Stimulated activated memory B cell treated with anti-CD40 and anti-IgM and Interleukin-4, amounts not matched to agents 10 μg/mL and 1 μg/mL and 100 μg/mL, for 72 hours (primary cell): ENCODE measurements around the gene UBALD2.
A peak's percentile ranks its signal among the peaks of the same experiment; 100 is the strongest.

Source experiments
- ATAC-seq: fragments of 150-1000 bp; cut with Tn5 transposase; 2 replicates; pipeline ENCODE4 v1.10.0; 2021
- H3K27ac Mint-ChIP-seq: one replicate; pipeline ENCODE4 v1.8.0; 2022; ENCODE audit warnings: mild to moderate bottlenecking, mixed read lengths
- H3K27me3 Mint-ChIP-seq: one replicate; pipeline ENCODE4 v1.8.0; 2022; ENCODE audit warnings: mixed read lengths
- H3K36me3 Mint-ChIP-seq: one replicate; pipeline ENCODE4 v1.8.0; 2022; ENCODE audit warnings: mixed read lengths
- H3K4me1 Mint-ChIP-seq: one replicate; pipeline ENCODE4 v1.8.0; 2022; ENCODE audit warnings: mixed read lengths
- H3K4me3 Mint-ChIP-seq: one replicate; pipeline ENCODE4 v1.8.0; 2022; ENCODE audit warnings: mild to moderate bottlenecking, moderate library complexity, mixed read lengths
- H3K9me3 Mint-ChIP-seq: one replicate; pipeline ENCODE4 v1.8.0; 2022; ENCODE audit warnings: mixed read lengths

Gene UBALD2

GRCh38 chr17:76307299-76307965 is 42.3 kb downstream of the UBALD2 start:
- H3K27ac Mint-ChIP-seq, result no peak overlapping the region
- peaks cover 20% of the 10 kb centered on the region for H3K36me3 Mint-ChIP-seq
- H3K4me3 Mint-ChIP-seq, result no peak overlapping the region
- no peak for ATAC-seq
- H3K4me1 Mint-ChIP-seq, result no peaks in the 10 kb centered on the region
- no peaks in the 10 kb centered on the region for H3K27me3 Mint-ChIP-seq
- no peaks in the 10 kb centered on the region for H3K9me3 Mint-ChIP-seq

- Mint-ChIP-seq H3K27me3 (no peaks in the 10 kb centered on the region), H3K4me3 (no peak within 1 kb of the TSS), H3K9me3 (no peaks in the 10 kb centered on the region), H3K4me1 (no peaks in the 10 kb centered on the region), H3K27ac (no peak within 1 kb of the TSS), H3K36me3 (peaks cover 23% of the 10 kb centered on the region)
- peak; percentile 39 for ATAC-seq
Measured at GRCh38 chr17:76307966-76308338, 42.8 kb downstream of the UBALD2 start, which contains the start of gene QRICH2. Gene QRICH2, minus strand, starts transcription at chr17:76308276. Its CDS starts 278 bp downstream, at chr17:76307998.

GRCh38 chr17:76309461-76309860 is 44.3 kb downstream of the UBALD2 start:
- Mint-ChIP-seq H3K4me1 (no peaks in the 10 kb centered on the region), H3K4me3 (no peak overlapping the region), H3K9me3 (no peaks in the 10 kb centered on the region), H3K36me3 (peaks cover 25% of the 10 kb centered on the region), H3K27me3 (no peaks in the 10 kb centered on the region), H3K27ac (no peak overlapping the region)
- no peak for ATAC-seq

GRCh38 chr17:76312735-76313134 is 47.6 kb downstream of the UBALD2 start:
- Mint-ChIP-seq H3K27me3 (no peaks in the 10 kb centered on the region), H3K27ac (no peak overlapping the region), H3K36me3 (peaks cover 37% of the 10 kb centered on the region), H3K9me3 (no peaks in the 10 kb centered on the region), H3K4me1 (no peaks in the 10 kb centered on the region), H3K4me3 (no peak overlapping the region)
- no peak for ATAC-seq

GRCh38 chr17:76314392-76315227 is 49.5 kb downstream of the UBALD2 start:
- no peak for ATAC-seq
- Mint-ChIP-seq H3K27me3 (no peaks in the 10 kb centered on the region), H3K4me1 (no peaks in the 10 kb centered on the region), H3K27ac (no peak overlapping the region), H3K9me3 (no peaks in the 10 kb centered on the region), H3K4me3 (no peak overlapping the region), H3K36me3 (peaks cover 25% of the 10 kb centered on the region)

- H3K36me3 Mint-ChIP-seq, result peaks cover 25% of the 10 kb centered on the region
Measured at GRCh38 chr17:76317535-76317934, 52.4 kb downstream of the UBALD2 start.

GRCh38 chr17:76318586-76318985 is 53.4 kb downstream of the UBALD2 start:
- Mint-ChIP-seq H3K27ac (no peak overlapping the region), H3K4me1 (no peaks in the 10 kb centered on the region), H3K4me3 (no peak overlapping the region), H3K9me3 (no peaks in the 10 kb centered on the region), H3K27me3 (no peaks in the 10 kb centered on the region), H3K36me3 (peaks cover 26% of the 10 kb centered on the region)
- no peak for ATAC-seq

More at GRCh38 chr17:76317535-76317934, 52.4 kb downstream of the UBALD2 start:
- Mint-ChIP-seq H3K4me1 (no peaks in the 10 kb centered on the region), H3K9me3 (no peaks in the 10 kb centered on the region), H3K4me3 (no peak overlapping the region), H3K27ac (no peak overlapping the region), H3K27me3 (no peaks in the 10 kb centered on the region)
- ATAC-seq, result no peak
